SK-N-MC (cell line): Measurements from ENCODE around the gene AFMID.
"Not testable (repeated sequence)": the region's sequence is repeated elsewhere in the genome, so short reads cannot be mapped to it uniquely, and the experiment has no call there.

Experiments
- DNase-seq: peaks from one replicate; pipeline ENCODE4 v3.0.0-alpha.2; 2011; ENCODE audit warnings: low read depth, low spot score
- H3K27ac ChIP-seq: fragments of 200-600 bp; sonication (generic); 2 replicates; pipeline ENCODE4 v1.5.1; 2016; ENCODE audit warnings: mixed run types
- H3K36me3 ChIP-seq: fragments of 200-600 bp; sonication (generic); 2 replicates; pipeline ENCODE4 v1.6.1; 2017; ENCODE audit warnings: antibody characterized with exemption, low read length, mixed read lengths; ENCODE audit not compliant: insufficient read depth
- H3K4me3 ChIP-seq: fragments of 200-600 bp; sonication (generic); 2 replicates; pipeline ENCODE4 v1.5.1; 2016
- H3K9ac ChIP-seq: fragments of 200-600 bp; sonication (generic); 2 replicates; pipeline ENCODE4 v1.8.0; 2017; ENCODE audit warnings: mixed run types, mixed read lengths; ENCODE audit not compliant: insufficient read length
- H3K9me3 ChIP-seq: fragments of 200-600 bp; sonication (generic); 2 replicates; pipeline ENCODE4 v1.6.1; 2017; ENCODE audit warnings: low read depth, mild to moderate bottlenecking, antibody characterized with exemption, low read length, moderate library complexity, mixed read lengths
- EZH2 ChIP-seq: fragments of 200-600 bp; sonication (generic); IDR thresholded peaks from one replicate; pipeline ENCODE4 v1.6.1; 2017; ENCODE audit warnings: antibody characterized with exemption
- FOXP2 ChIP-seq: optimal IDR thresholded peaks from 2 replicates; pipeline ENCODE3; 2011; ENCODE audit warnings: mild to moderate bottlenecking, moderate library complexity; ENCODE audit not compliant: insufficient read depth; ENCODE audit errors: extremely low read length, control extremely low read depth
- POLR2AphosphoS5 ChIP-seq: IDR thresholded peaks from 2 replicates; pipeline ENCODE4 v1.6.1; 2012; ENCODE audit warnings: mild to moderate bottlenecking, low read depth, low read length, borderline replicate concordance

Gene AFMID

GRCh38 chr17:78230252-78230962, 43.2 kb downstream of the AFMID start:
- H3K9ac ChIP-seq = no peak overlapping the region
- no peak for DNase-seq
- no peak overlapping the region for H3K27ac ChIP-seq
- no peaks in the 10 kb centered on the region for H3K36me3 ChIP-seq
- TF ChIP-seq EZH2 = no peak
- no peak for TF ChIP-seq POLR2AphosphoS5
- no peak for TF ChIP-seq FOXP2
- H3K4me3 ChIP-seq = no peak overlapping the region
- H3K9me3 ChIP-seq = no peaks in the 10 kb centered on the region

DNA sequence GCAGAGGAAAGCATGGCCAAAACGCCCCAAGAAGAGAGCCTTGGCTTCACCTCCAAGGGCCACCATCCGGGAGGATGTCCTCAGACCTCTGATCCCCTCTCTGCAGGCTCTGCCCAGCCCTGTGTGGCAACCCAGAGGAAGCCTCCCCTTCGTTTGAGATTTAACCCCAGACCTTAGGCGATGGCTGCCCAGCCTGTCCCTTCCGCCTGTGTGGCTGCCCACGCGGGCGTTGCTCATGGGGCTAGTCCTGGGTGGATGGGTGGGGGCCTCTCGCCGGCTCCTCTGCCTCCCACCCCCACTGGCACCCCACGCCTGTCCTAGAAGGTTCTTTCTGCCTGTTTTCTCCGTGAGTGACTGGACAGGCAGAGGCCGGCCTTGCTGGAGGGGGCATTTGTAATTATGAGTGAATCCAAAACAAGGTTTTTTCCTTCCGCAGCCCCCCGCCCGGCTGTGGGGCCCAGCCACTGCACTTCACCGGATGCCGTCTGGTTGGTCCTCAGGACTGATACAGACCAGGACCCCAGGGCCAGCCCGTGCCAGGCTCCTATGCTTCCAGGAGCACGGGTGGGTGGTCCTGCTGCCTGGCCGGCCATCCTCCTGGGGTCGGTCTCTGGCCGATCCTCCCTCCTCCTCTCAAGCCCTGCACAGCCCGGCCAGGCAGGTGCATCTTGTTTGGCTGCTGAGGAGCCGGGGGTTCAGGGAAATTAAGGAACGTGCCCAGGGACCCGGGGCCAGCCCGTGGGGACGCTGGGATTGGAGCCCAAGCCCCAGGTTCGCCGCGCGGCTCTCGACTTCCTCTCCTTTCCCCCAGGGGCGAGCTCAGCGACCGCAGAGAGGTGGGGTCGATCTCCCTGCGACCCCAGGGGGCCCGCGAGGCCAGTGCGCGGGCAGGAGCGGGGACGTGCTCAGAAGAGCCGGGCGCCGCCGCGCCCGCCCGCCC, 44.1 kb downstream of the AFMID start, which contains the start of gene TMEM235:
Gene TMEM235, plus strand, starts transcription at position 636 of the 940 bp plus-strand sequence. CDS start 393 bp downstream, outside the sequence.
- no peaks in the 10 kb centered on the region for H3K36me3 ChIP-seq
- H3K9me3 ChIP-seq = no peaks in the 10 kb centered on the region
- TF ChIP-seq EZH2 (no peak), FOXP2 (no peak)
- H3K9ac ChIP-seq = no peak within 1 kb of the TSS
- H3K27ac ChIP-seq = no peak within 1 kb of the TSS
- no peak for DNase-seq
- no peak within 1 kb of the TSS for H3K4me3 ChIP-seq

DNA sequence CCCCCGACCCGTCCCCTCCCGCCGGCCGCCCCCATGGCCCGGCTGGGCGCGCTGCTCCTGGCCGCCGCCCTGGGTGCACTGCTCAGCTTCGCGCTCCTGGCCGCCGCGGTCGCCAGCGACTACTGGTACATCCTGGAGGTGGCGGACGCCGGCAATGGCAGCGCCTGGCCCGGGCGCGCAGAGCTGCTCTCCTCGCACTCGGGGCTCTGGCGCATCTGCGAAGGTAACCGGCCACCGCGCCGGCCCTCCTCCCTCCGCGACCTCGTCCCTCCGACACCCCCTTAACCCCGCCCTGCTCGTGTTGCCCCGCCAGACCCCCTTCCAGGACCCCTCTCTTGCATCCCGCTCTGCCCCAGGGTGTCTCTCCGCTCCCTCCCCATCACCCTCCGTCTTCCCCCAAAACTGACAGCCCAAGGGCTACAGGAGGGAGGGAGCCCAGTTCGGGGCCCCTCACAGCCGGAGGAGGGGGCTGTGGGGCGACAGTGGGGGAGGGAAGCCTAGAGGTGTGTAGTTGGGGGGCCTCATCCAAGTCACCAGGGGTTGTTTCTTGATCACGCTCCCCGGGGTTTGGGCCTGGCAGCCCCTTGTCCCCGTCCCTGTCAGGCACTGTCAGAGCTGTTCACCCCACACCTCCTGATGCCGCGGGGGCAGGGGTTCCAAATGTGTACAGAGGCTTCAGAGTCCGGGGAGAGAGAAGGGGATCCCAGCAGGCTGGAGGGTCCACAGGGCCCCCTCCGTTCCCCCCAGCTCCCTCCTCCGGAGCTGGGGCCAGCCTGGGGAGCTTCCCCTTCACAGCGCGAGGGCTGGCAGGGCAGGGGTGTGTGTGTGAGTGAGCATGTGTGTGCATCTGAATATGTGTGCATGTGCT, 45.1 kb downstream of the AFMID start:
- no peak for DNase-seq
- H3K36me3 ChIP-seq = no peaks in the 10 kb centered on the region
- H3K4me3 ChIP-seq = no peak overlapping the region
- no peak for TF ChIP-seq EZH2
- no peaks in the 10 kb centered on the region for H3K9me3 ChIP-seq
- no peak overlapping the region for H3K27ac ChIP-seq
- H3K9ac ChIP-seq = no peak overlapping the region

DNA sequence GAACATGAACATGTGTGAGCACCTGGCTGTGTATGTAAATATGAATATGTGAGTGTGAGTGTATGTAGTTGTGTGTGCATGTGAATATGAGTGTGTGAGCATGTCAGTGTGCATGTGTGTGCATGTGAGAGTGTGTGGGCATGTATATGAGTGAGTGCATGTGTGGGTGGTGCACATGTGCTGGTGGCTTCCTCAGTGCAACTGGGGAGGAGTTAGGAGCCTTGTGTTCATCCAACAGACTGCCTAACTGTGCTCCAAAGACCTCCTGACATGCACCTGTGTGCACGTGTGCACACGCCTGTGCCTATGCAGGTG, 45.7 kb downstream of the AFMID start:
- Histone ChIP-seq H3K27ac (no peak overlapping the region), H3K9ac (no peak overlapping the region), H3K36me3 (no peaks in the 10 kb centered on the region), H3K4me3 (no peak overlapping the region), H3K9me3 (no peaks in the 10 kb centered on the region)
- no peak for DNase-seq
- TF ChIP-seq EZH2 = no peak
- TF ChIP-seq FOXP2 = no peak
- no peak for TF ChIP-seq POLR2AphosphoS5

DNA sequence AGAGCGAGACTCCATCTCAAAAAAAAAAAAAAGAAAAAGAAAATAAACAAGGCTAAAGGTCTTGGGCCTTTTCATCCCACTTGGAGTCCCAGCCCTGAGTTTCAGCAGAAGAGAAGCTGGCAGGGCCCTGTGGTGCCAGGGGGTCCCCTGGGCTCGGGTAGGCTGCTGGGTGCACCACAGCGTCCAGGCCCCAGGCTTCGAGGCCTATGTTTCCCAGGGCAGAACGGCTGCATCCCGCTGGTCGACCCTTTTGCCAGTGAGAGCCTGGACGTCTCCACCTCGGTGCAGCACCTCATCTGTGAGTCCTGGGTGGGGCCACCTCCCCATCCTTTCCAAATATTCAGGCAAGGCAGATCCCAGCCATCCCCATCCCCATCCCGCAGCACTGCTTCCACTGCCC, 46.5 kb downstream of the AFMID start:
- DNase-seq = no peak

GRCh38 chr17:78234261-78234865, 47.2 kb downstream of the AFMID start:
- H3K9me3 ChIP-seq = no peaks in the 10 kb centered on the region
- no peak for DNase-seq
- no peaks in the 10 kb centered on the region for H3K36me3 ChIP-seq
- H3K9ac ChIP-seq = no peak overlapping the region
- H3K4me3 ChIP-seq = no peak overlapping the region
- TF ChIP-seq POLR2AphosphoS5 (no peak), FOXP2 (no peak), EZH2 (no peak)
- H3K27ac ChIP-seq = no peak overlapping the region

More for the DNA sequence above, 46.5 kb downstream of the AFMID start:
- no peak overlapping the region for H3K4me3 ChIP-seq
- TF ChIP-seq FOXP2 = no peak
- TF ChIP-seq POLR2AphosphoS5 = no peak
- no peak for TF ChIP-seq EZH2
- H3K36me3 ChIP-seq = no peaks in the 10 kb centered on the region
- no peaks in the 10 kb centered on the region for H3K9me3 ChIP-seq
- no peak overlapping the region for H3K9ac ChIP-seq
- H3K27ac ChIP-seq = no peak overlapping the region

- not testable (repeated sequence) for H3K36me3 ChIP-seq, H3K9me3 ChIP-seq, DNase-seq, H3K9ac ChIP-seq, H3K27ac ChIP-seq, H3K4me3 ChIP-seq
Measured at GRCh38 chr17:78235022-78235421, 47.9 kb downstream of the AFMID start.

- H3K36me3 ChIP-seq = no peaks in the 10 kb centered on the region
- H3K9me3 ChIP-seq = no peaks in the 10 kb centered on the region
- DNase-seq = no peak
- H3K4me3 ChIP-seq = no peak overlapping the region
- no peak overlapping the region for H3K9ac ChIP-seq
- no peak overlapping the region for H3K27ac ChIP-seq
- TF ChIP-seq EZH2 (no peak), POLR2AphosphoS5 (no peak), FOXP2 (no peak)
Measured at GRCh38 chr17:78235885-78236284, 48.7 kb downstream of the AFMID start.
